Gastrocnemius medialis (tissue), 4 donors: Measurements from ENCODE around the gene ENHO.

Experiments
- CTCF ChIP-seq, 5 experiments: fragments of 450-650 bp in 3 of 5; fragments of 200-600 bp in 2 of 5; sonication (generic) in 2 of 5; IDR thresholded peaks in 4 of 5; conservative IDR thresholded peaks in 1 of 5; 1 replicate in 4 of 5; 2 replicates in 1 of 5; pipeline ENCODE4 v1.5.1; 2016 to 2019; ENCODE audit warnings: antibody characterized with exemption in 5 of 5, mild to moderate bottlenecking in 3 of 5, moderate library complexity in 3 of 5
- POLR2A ChIP-seq, 2 donors: fragments of 450-650 bp; IDR thresholded peaks; one replicate each; pipeline ENCODE4 v1.6.1; 2017; ENCODE audit warnings: antibody characterized with exemption in 2 of 2, mild to moderate bottlenecking in 2 of 2, moderate library complexity in 2 of 2

GRCh38 chr9:34546834-34547827, 24.3 kb upstream of the ENHO start:
- TF ChIP-seq POLR2A (IDR thresholded peaks at IDR 0.05) (no peak), CTCF (IDR thresholded peaks at IDR 0.05 in 4 of 5, conservative IDR thresholded peaks at IDR 0.05 in 1 of 5) (peak; percentile 52 to 78 (median 65))
